ENCODE results near the gene MAML2.
"Not testable (repeated sequence)": the region's sequence is repeated elsewhere in the genome, so short reads cannot be mapped to it uniquely, and the experiment has no call there.

Gene MAML2

GRCh38 chr11:96203567-96204365 is 139.2 kb downstream of the MAML2 start:
- no peak for DNase-seq

GRCh38 chr11:96200243-96200642 is 142.8 kb downstream of the MAML2 start:
- DNase-seq: no peak

GRCh38 chr11:96199563-96200025 is 143.4 kb downstream of the MAML2 start:
- DNase-seq: no peak

GRCh38 chr11:96197801-96198701 is 144.9 kb downstream of the MAML2 start:
- no peak for DNase-seq

- no peak for DNase-seq
Measured at GRCh38 chr11:96197103-96197502, 145.9 kb downstream of the MAML2 start.

- DNase-seq: no peak
Measured at GRCh38 chr11:96196181-96196662, 146.8 kb downstream of the MAML2 start.

GRCh38 chr11:96195671-96196070 is 147.3 kb downstream of the MAML2 start:
- no peak for DNase-seq

- DNase-seq: no peak
Measured at GRCh38 chr11:96194581-96195374, 148.2 kb downstream of the MAML2 start.

- no peak for DNase-seq
Measured at GRCh38 chr11:96193745-96194443, 149.1 kb downstream of the MAML2 start.

- DNase-seq: no peak
Measured at GRCh38 chr11:96191752-96192151, 151.2 kb downstream of the MAML2 start.

GRCh38 chr11:96189351-96189750 is 153.6 kb downstream of the MAML2 start:
- no peak for DNase-seq

GRCh38 chr11:96188243-96189006 is 154.6 kb downstream of the MAML2 start:
- DNase-seq: no peak

GRCh38 chr11:96187822-96188221 is 155.2 kb downstream of the MAML2 start:
- no peak for DNase-seq

- no peak for DNase-seq
Measured at GRCh38 chr11:96186806-96187205, 156.2 kb downstream of the MAML2 start.

GRCh38 chr11:96185220-96185768 is 157.7 kb downstream of the MAML2 start:
- no peak for DNase-seq

GRCh38 chr11:96180937-96181336 is 162.1 kb downstream of the MAML2 start:
- DNase-seq: not testable (repeated sequence)

GRCh38 chr11:96180341-96180740 is 162.7 kb downstream of the MAML2 start:
- no peak for DNase-seq

GRCh38 chr11:96179905-96180304 is 163.1 kb downstream of the MAML2 start:
- no peak for DNase-seq

GRCh38 chr11:96178887-96179279 is 164.1 kb downstream of the MAML2 start:
- no peak for DNase-seq

GRCh38 chr11:96178049-96178886 is 164.7 kb downstream of the MAML2 start:
- no peak for DNase-seq
